GM21723 (cell line): Measurements from ENCODE around the gene C10orf53.
"Not testable (repeated sequence)": the region's sequence is repeated elsewhere in the genome, so short reads cannot be mapped to it uniquely, and the experiment has no call there.

Source experiments
- ATAC-seq: cut with Tn5 transposase; IDR thresholded peaks from one replicate; pipeline ENCODE4 v1.9.1; 2021; ENCODE audit warnings: mild to moderate bottlenecking, moderate library complexity; ENCODE audit not compliant: unreplicated experiment

Gene C10orf53

DNA sequence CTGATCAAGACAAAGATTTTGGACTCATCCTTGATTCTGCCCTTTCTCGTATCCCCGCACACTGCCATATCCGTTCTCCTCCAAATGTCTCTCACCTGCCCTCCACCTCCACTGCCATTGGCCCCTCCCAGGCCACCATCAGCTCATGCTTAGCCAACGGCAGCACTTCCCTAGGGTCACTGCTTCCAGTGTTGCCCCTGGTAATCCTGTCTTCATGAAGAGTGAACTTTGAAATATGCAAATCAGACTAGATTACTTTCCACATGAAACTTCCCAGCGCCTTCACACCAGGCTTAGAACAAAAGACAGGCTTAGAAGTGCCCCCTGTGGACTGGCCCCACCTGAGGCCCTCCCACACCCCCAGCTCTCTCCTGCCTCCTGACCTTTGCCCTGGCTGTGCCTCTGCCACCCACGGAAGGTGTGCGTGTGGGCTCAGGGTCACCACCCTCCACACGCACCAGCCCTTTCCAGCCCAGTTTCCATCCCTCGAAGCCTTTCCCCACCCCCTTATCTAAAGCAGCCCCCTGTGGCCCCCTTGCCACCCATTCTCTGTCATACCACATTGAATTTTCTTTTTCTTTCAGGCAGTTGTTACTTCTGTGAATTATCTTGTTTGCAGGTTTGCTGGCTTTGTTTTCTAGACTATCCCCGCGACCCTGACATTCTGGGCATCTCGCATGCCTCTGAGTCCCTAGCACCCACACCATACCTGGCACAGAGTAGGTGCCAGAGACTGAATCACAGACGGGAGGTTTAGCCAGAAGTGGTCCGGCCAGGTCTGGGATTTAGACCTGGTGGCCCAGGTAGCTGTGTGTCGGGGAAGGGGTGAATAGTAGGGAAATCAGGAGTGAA, 26.8 kb upstream of the C10orf53 start:
- ATAC-seq = no peak

DNA sequence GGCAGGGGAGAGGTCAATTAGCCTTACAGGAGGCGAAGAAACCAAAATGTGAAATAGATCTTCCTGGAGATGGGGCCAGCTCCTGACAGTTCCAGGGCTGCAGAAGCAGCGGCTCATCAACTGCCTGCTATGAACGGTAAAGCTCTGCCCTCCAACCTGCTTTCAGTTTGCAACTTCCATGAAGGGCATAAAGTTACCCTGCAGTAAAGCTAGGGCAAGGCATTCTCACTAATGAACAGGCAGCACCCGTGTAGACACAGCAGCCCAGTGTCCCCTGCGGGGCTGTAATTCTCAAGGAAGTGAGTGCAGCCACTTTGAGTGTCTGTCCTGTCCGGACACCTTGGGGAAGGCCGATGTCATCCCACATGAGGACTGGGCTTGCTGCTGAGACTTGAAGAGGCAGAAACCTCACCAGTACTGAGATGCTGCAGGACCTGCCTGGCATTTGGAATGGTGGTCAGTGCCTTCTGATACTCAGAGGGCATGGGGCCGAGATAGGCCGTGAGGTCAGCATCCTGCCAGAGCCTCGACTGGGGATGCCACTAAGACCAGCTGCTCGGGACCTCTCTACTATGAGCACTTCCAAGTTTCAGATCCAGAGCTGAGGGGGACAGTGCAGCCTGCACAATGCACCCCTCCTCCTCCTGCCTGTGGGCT, 26.1 kb upstream of the C10orf53 start:
- ATAC-seq = no peak

DNA sequence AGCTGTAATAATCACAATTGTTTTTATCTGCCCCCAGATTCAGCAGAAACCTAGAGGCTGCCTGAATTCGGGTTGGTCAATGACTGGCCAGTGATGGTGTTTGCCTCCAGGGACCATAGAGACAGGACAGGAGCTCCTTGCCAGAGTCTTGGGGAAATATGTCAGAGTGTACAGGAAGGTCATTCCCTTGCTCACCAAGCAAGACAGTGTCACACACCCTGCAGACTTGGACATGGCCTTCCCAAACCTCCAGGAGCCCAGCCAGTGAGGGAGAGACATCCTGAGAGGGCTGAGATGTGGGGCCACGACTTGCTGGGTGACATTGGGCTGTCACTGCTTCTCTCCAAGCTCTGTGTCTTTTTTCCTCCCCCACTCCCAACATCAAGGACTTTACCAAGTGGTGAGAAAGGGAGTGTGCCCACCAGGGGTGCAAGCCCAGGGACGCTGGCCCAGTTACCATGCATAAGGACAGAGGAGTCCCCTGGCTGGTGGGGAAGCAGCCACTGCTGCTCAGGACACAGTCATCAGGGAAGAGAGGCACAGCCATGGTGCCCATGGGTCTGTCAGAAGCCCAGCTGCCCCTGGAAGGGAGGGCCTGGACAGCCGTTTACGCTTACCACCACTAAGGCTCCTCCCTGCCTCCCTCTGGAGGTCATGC, 25.3 kb upstream of the C10orf53 start:
- ATAC-seq = no peak

DNA sequence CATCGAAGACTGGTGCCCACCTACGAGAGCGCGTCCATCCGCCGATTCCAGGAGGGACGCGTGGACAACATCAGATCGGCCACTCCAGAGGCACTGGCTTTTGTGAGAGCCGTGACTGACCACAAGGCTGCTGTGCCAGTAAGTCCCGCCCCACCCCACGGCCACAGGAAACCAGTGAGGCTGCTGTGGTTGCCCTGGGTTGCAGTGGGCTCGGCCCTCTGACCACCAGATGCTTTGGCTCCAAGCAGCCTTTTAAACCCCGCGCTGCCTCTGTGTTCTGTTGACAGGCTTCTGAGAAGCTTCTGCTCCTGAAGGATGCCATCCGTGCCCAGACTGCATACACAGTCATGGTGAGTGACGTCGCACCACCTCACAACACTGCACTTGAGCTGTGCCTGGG, 24.4 kb upstream of the C10orf53 start:
- no peak for ATAC-seq

DNA sequence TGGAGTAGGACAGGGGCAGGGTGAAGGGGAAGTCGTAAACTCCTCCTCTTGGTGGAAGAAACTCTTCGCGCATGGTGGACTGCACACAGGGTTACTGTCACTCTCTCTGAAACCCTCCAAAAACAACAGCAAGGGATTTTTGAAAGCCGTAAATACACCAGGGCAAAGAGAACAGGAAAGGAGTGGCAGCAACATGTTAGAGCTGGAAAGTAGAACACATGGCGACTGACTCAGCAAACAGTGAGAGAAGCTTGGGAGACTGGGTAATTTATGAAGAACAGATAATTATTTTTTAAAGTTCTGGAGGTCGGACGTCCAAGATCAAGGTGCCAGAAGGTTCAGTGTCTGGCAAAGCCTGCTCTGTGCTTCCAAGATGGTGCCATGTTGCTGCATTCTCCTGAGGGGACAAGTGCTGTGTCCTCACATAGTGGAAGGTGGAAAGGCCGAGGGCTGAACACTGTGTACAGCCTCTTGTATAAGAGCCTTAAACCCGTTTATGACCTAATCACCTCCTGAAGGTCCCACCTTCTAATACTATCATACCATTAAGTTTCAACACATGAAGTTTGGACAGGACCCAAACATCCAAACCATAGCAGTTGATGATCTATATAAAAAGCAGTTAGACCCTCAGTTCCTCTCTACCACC, 22.5 kb upstream of the C10orf53 start:
- no peak for ATAC-seq

DNA sequence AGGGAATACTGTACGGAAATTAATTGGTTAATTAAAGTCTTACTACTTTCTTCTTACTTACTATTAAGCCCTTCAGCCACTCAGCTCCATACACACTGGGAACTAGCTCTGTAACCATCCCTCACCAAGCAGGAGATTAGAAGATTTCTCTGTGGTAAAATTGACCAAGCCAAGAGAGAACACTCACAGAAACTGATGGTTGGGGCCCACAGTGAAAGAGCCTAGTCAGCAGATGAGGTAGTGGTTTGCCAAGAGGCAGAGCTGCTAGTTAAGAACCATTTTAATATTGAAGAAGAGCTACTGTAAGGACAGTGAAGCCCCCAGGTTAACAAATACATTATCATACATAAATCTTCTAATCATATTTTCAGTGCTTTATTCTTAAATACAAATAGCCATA, 21.8 kb upstream of the C10orf53 start:
- no peak for ATAC-seq

DNA sequence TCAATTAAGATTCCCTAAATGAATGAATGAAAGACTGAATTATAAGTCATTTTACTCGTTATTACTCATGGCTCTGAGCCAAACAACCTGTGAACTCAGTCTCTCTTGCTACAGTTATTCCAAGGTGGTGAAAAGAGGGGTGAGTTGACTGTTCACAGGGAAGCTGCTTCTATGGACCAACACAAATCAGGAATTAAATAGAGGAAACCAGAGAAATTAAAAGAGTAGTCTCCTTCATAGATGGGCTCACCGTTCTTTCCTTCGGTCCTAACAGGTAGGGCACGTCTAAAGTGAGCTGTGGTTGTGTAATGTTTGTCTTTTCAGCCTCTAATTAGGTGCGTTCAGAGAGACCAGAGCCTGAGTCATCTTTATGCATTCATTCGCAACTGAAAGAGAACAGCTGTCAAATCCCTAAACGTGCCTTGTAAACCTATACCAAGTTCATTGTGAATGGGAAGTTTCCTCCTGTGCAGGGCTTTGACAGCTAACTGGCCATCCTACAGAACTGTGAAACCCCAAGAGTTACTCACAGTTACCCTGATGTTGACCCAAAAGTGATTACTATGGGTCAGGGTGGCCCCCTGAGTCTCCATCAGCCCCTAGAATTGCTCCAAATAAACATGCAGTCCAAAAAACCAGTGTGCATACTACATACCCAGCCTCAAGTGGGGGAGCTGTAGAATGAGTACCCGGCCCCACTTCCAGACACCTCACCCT, 18.2 kb upstream of the C10orf53 start:
- no peak for ATAC-seq

DNA sequence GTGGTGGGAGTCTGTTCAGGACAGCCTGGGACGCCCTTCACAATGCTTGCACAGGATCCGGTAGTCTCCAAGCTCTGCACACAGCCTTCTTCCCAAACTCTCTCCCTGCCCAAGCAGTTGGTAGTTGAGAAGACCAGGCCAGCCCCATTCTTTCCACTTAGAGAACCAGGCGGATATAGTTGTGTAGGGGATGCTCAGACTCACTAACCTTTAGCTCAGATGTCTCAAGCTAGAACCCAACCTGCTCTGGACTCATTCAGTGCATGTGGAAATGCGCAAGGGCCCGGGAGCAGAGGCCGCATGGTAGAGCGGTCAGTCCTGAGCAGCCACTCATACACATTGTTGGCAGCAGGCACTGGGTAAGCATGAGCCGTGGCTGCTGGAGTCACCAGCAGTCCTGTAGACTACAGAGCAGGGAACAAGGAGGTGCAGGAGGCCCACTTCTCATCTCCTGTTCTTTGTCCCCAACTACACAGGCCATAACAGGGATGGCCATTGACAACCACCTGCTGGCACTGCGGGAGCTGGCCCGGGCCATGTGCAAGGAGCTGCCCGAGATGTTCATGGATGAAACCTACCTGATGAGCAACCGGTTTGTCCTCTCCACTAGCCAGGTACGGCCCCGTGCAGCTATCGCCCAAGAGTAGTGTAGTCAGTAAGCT, 17.2 kb upstream of the C10orf53 start:
- ATAC-seq = no peak

DNA sequence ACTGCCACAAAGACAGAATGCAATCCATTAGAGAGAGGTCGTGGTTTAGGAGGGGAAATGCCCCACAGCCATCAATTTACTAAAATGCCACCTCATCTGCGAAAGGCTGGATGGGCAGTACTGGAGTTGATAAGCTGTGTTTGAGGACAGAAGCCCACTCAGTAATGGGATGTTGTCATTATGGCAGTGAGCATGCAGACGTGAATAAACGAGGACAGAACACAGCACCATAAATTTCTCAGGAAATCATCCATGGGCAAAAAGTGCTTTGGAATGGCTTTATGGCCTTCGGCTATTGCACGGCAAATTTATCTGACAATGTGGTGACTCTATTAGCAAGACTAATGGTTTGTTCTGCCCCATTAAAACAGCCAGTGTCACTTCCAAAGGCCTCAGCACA, 15.9 kb upstream of the C10orf53 start:
- ATAC-seq = no peak

DNA sequence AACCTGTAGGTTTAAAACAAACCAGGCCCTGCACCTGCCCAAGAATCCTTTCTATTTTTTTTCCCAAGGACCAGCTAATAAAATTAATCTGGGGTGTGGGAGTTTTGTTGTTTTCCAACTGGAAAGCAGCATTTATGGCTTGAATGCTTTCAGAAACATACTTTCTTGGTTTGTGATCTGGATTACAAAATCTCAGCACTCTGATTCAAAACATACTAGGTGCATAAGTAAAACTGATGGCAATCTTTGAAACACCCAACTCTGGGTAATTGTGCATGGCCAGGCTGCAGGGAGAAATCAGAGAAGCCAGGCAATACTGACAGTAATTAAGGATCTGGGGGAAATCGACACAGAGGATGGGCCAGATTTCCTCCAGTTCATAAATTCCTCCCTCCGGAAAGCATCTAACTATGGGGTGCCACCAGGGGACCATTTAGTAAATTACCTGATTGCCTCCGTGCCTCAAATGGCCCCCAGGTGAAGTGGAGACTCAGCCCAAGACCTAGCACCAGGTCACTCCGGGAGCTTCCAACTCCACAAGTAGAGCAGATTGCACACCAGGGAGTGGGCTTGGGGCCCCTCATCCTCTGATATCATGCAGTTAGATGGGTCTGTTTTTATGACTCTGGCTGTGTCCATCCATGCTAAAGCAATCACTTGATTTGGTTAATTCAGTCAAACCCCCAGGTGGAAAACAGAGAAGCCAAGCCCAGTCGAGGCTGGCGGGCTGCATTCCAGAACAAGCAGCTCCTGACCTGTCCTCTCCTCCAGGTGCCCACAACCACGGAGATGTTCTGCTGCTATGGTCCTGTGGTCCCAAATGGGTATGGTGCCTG, 15.2 kb upstream of the C10orf53 start:
- ATAC-seq = no peak

DNA sequence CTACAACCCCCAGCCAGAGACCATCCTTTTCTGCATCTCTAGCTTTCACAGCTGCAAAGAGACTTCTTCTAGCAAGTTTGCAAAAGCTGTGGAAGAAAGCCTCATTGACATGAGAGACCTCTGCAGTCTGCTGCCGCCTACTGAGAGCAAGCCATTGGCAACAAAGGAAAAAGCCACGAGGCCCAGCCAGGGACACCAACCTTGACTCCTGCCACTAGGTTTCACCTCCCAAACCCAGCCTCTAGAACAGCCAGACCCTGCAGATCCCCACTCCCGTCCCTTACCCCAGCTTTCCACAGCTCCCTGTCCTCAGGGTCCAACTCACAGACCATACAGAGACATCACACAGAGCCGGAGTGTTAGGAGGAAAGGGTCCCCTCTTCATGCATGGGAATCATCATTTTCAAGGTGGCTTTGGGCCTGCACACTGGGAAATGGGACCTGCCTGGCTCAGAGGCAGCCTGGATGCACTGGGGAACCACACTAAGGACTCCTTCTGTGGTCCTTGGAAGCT, 14.6 kb upstream of the C10orf53 start:
- ATAC-seq = no peak

DNA sequence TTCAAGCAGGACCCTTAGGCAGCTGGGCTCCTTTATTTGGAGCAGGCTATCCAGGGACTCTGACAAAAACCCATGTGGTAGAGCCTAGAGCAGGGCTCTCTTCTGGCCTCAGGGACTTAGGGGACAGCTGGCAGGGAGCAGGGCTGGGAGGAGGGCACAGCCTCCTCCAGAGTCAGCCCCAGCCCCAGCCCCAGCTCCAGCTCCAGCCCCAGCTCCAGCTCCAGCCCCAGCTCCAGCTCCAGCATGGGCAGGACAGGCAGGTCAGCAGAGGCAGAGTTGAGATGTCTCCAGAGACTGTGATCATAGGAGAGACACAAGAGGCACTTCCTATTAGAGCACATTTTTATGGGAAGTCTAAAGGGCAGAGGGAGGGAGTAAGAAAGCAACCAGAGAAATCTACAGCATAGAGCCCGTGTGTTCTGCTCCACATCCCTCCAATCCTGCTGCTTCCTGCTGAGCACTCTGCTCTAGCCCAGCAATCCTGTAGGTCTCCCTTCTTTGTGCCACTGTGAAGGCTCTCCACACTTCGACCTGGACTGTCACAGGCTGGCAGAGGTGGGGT, 13.3 kb upstream of the C10orf53 start:
- no peak for ATAC-seq

DNA sequence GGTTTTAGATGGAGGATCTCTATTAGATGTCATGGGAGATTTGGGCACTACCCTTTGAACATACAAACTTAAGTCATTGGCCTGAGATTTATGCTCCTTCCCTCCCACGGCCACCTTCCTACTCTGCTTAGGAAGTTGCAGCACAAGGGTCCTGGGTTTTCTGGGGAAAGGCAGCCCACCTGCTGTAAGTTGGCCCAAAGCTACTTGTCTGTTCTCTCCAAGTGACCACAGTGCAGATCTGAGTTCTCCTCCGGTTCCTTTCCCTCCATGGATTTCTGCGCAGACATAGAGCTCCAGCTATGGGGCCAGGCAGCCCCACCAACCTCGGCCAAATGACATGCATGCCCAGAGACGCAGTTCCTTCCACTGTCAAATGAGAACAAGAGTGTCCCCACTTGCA, 12.8 kb upstream of the C10orf53 start:
- no peak for ATAC-seq

DNA sequence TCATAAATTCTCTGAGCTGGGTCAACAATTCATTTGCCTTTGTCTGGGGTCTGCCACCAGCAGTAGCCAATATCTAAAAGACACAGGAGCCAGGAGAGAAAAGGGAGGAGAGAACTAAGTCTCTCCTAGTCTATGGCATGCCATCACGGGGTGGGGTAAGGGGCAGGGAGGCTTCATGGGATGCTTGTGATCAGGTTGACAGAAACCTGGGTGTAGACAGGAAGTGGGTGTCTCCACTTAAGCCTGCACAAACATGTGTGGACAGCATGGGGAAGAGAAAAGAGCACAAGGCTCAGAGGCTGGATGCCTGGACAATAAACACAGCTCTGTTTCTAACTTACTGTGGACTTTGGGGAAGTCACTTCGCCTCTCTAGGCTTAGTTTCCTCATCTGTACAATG, 11.5 kb upstream of the C10orf53 start:
- ATAC-seq = no peak

DNA sequence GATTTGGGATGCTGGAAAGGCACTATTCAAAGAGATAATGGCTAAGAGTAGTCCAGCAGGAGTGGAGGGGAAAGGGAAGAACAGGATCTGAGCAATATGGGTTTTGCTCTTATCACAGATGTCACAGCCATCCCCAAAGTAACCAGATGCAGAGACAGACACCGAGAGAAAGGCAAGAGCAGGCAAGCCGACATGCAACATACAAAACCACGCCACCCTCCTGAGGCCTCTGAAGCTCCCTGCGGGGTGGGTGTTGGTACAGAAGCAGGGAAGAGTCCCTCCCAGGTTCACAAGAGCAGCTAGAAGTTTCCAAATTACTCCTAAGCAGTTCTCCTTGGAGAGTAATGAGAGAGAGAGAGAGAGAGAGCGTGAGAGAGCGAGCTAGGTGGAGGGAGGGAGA, 10.8 kb upstream of the C10orf53 start:
- ATAC-seq = no peak

DNA sequence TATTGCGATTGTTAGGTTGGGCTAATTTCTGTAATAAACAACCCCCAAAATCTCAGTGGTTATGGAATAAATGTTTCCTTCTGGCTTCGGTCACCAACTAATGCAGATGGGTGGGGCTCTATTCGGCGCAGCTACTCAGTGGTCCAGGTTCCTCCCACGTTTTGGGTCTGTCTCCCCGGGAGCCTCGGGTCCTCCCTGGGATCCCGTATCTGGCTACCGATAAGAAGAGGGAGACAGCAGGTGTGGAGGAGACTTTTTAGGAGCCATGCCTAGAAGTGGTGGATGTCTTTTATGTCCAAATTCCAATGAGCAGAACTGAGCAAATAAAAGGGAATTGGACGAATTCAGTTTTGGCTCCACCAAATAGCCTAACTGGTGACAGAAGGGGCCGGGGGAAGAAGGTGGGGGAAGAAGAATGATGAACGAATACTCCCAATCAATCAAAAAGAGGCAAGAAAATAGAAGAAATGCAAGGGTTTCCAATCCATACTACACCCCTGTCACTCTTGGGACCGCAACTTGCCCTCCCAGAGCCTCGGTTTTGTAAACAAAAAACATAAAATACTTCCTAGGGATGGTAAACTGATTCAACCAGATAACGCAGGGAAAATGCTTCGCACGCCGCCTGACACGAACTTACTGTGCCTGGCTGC, 498 bp upstream of the C10orf53 start:
- no peak for ATAC-seq

DNA sequence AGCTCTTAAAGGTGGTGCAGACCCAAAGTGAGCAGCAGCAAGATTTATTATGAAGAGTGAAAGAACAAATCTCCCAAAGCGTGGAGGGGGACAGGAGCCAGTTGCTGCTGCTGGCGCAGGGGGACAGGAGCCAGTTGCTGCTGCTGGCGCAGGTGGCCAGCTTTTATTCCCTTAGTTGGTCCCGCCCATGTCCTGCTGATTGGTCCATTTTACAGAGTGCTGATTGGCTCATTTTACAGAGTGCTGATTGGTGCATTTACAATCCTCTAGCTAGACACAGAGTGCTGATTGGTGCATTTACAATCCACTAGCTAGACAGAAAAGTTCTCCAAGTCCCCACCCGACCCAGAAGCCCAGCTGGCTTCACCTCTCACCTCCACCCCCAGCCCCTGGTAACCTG, 3.0 kb downstream of the C10orf53 start:
- not testable (repeated sequence) for ATAC-seq

DNA sequence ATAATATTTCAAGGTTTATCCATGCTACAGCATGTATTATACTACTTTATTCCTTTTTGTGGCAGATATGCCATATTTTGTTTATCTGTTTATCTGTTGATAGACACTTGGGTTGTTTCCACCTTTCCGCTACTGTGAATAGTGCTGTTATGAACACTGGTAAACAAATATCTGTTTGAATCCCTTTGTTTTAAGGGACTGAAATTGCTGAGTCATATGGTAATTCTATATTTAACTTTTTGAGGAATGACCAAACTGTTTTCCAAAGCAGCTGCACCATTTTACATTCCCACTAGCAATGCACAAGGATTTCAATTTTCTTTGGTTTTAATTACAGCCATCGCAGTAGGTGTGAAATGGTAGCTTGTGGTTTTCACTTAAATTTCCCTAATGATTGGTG, 3.4 kb downstream of the C10orf53 start:
- ATAC-seq = no peak
